Measurements from ENCODE around the gene PBX4.
A peak's percentile ranks its signal among the peaks of the same experiment; 100 is the strongest.

PBX4 gene

GRCh38 chr19:19626516-19627472, 8.3 kb upstream of the PBX4 start:
- peak overlapping the region in 10 of 11 experiments; percentile 71 to 94 (median 84); a peak in 18 of 22 replicates for H3K9ac ChIP-seq
- no peaks in the 10 kb centered on the region for H3K27me3 ChIP-seq
- H3K4me3 ChIP-seq, result peak overlapping the region in 9 of 10 experiments; percentile 58 to 86 (median 77); a peak in 16 of 20 replicates
- H3K9me3 ChIP-seq (replicated peaks in 1 of 11), result no peaks in the 10 kb centered on the region
- no peak for TF ChIP-seq Cebpa-rat (IDR thresholded peaks at IDR 0.05)
- peaks cover 21 to 53% (median 39%) of the 10 kb centered on the region in 11 experiments for H3K36me3 ChIP-seq
- H3K27ac ChIP-seq, result peak overlapping the region in 8 of 11 experiments; percentile 77 to 87 (median 84); a peak in 13 of 22 replicates
- H3K4me1 ChIP-seq, result peaks cover 15 to 50% (median 48%) of the 10 kb centered on the region in 10 experiments
- peak overlapping the region; percentile 83 to 99 (median 97) for H3K4me2 ChIP-seq
- H4K20me1 ChIP-seq, result peaks cover 3 to 42% (median 17%) of the 10 kb centered on the region in 11 experiments; a peak in 17 of 22 replicates

GRCh38 chr19:19624032-19624570, 5.6 kb upstream of the PBX4 start:
- Histone ChIP-seq H4K20me1 (peaks cover 0 to 15% (median 5%) of the 10 kb centered on the region in 11 experiments; a peak in 9 of 22 replicates), H3K4me3 (no peak overlapping the region), H3K27me3 (no peaks in the 10 kb centered on the region), H3K36me3 (peaks cover 0 to 30% (median 15%) of the 10 kb centered on the region in 11 experiments; a peak in 15 of 22 replicates), H3K4me1 (peaks cover 19 to 57% (median 53%) of the 10 kb centered on the region in 10 experiments), H3K9me3 (replicated peaks in 1 of 11) (no peaks in the 10 kb centered on the region), H3K27ac (peak overlapping the region in 1 of 11 experiments; percentile 6; a peak in 1 of 22 replicates), H3K4me2 (peak overlapping the region in 6 of 11 experiments; percentile 49 to 98 (median 96); a peak in 11 of 22 replicates), H3K9ac (no peak overlapping the region)
- no peak for TF ChIP-seq Cebpa-rat (IDR thresholded peaks at IDR 0.05)

GRCh38 chr19:19623383-19623782, 4.9 kb upstream of the PBX4 start:
- H3K4me3 ChIP-seq, result no peak overlapping the region
- H3K4me1 ChIP-seq, result peaks cover 18 to 54% (median 51%) of the 10 kb centered on the region in 10 experiments
- peaks cover 0 to 30% (median 15%) of the 10 kb centered on the region in 11 experiments; a peak in 15 of 22 replicates for H3K36me3 ChIP-seq
- 0 out of 22 replicates have a peak overlapping the region, but pooled peaks of 1 of the 11 experiments have one; percentile 6 for H3K27ac ChIP-seq
- H3K27me3 ChIP-seq, result no peaks in the 10 kb centered on the region
- H3K9ac ChIP-seq, result no peak overlapping the region
- H3K9me3 ChIP-seq (replicated peaks in 1 of 11), result no peaks in the 10 kb centered on the region
- H4K20me1 ChIP-seq, result peaks cover 0 to 15% (median 3%) of the 10 kb centered on the region in 11 experiments; a peak in 5 of 22 replicates
- 0 out of 22 replicates have a peak overlapping the region, but pooled peaks of 1 of the 11 experiments have one; percentile 98 for H3K4me2 ChIP-seq
- no peak for TF ChIP-seq Cebpa-rat (IDR thresholded peaks at IDR 0.05)

GRCh38 chr19:19619849-19620210, 1.3 kb upstream of the PBX4 start:
- H3K9me3 ChIP-seq (replicated peaks in 1 of 11), result no peaks in the 10 kb centered on the region
- H3K4me1 ChIP-seq, result peaks cover 15 to 37% (median 30%) of the 10 kb centered on the region in 10 experiments
- H3K4me3 ChIP-seq, result no peak overlapping the region
- no peak overlapping the region for H3K27ac ChIP-seq
- peak overlapping the region in 2 of 11 experiments; percentile 79 to 82; a peak in 2 of 22 replicates for H3K4me2 ChIP-seq
- H3K36me3 ChIP-seq, result peaks cover 0 to 27% (median 15%) of the 10 kb centered on the region in 11 experiments; a peak in 15 of 22 replicates
- no peaks in the 10 kb centered on the region for H3K27me3 ChIP-seq
- H3K9ac ChIP-seq, result no peak overlapping the region
- no peak for TF ChIP-seq Cebpa-rat (IDR thresholded peaks at IDR 0.05)
- H4K20me1 ChIP-seq, result peaks cover 0 to 15% (median 0%) of the 10 kb centered on the region in 11 experiments; a peak in 3 of 22 replicates

GRCh38 chr19:19619181-19619848, 828 bp upstream of the PBX4 start:
- H3K27me3 ChIP-seq, result no peaks in the 10 kb centered on the region
- H3K4me3 ChIP-seq, result peak overlapping the region in 6 of 10 experiments; percentile 25 to 67 (median 47); a peak in 7 of 20 replicates
- H4K20me1 ChIP-seq, result peaks cover 0 to 14% (median 0%) of the 10 kb centered on the region in 11 experiments; a peak in 3 of 22 replicates
- H3K9ac ChIP-seq, result peak overlapping the region in 7 of 11 experiments; percentile 24 to 59 (median 50); a peak in 7 of 22 replicates
- H3K4me2 ChIP-seq, result peak overlapping the region; percentile 61 to 97 (median 84)
- H3K27ac ChIP-seq, result peak overlapping the region in 4 of 11 experiments; percentile 3 to 67 (median 33); a peak in 4 of 22 replicates
- H3K4me1 ChIP-seq, result peaks cover 15 to 32% (median 25%) of the 10 kb centered on the region in 10 experiments
- H3K36me3 ChIP-seq, result peaks cover 0 to 23% (median 11%) of the 10 kb centered on the region in 11 experiments; a peak in 15 of 22 replicates
- TF ChIP-seq Cebpa-rat (IDR thresholded peaks at IDR 0.05), result no peak
- no peaks in the 10 kb centered on the region for H3K9me3 ChIP-seq (replicated peaks in 1 of 11)

GRCh38 chr19:19615086-19615485, 3.4 kb downstream of the PBX4 start:
- no peaks in the 10 kb centered on the region for H3K27me3 ChIP-seq
- no peak overlapping the region for H3K9ac ChIP-seq
- no peaks in the 10 kb centered on the region for H3K9me3 ChIP-seq (replicated peaks in 1 of 11)
- no peak for TF ChIP-seq Cebpa-rat (IDR thresholded peaks at IDR 0.05)
- H3K36me3 ChIP-seq, result no peaks in the 10 kb centered on the region
- H3K4me2 ChIP-seq, result no peak overlapping the region
- H3K4me3 ChIP-seq, result no peak overlapping the region
- peaks cover 0 to 4% (median 0%) of the 10 kb centered on the region in 11 experiments; a peak in 1 of 22 replicates for H4K20me1 ChIP-seq
- H3K4me1 ChIP-seq, result peaks cover 14 to 21% (median 18%) of the 10 kb centered on the region in 10 experiments
- H3K27ac ChIP-seq, result no peak overlapping the region

- no peak overlapping the region for H3K4me2 ChIP-seq
- H3K4me1 ChIP-seq, result peaks cover 6 to 18% (median 11%) of the 10 kb centered on the region in 10 experiments; a peak in 18 of 20 replicates
- TF ChIP-seq Cebpa-rat (IDR thresholded peaks at IDR 0.05), result no peak
- no peaks in the 10 kb centered on the region for H3K27me3 ChIP-seq
- H3K4me3 ChIP-seq, result no peak overlapping the region
- H3K9ac ChIP-seq, result no peak overlapping the region
- no peaks in the 10 kb centered on the region for H4K20me1 ChIP-seq
- H3K9me3 ChIP-seq (replicated peaks in 1 of 11), result no peaks in the 10 kb centered on the region
- no peak overlapping the region for H3K27ac ChIP-seq
- no peaks in the 10 kb centered on the region for H3K36me3 ChIP-seq
Measured at GRCh38 chr19:19613506-19613905, 5.0 kb downstream of the PBX4 start.
